Right ventricle myocardium inferior (tissue), 1 donor: ENCODE measurements around the gene CNRIP1. TPM values are rescaled to one million over a fixed set of nuclear protein-coding genes. Genes with fewer than 3 reads are reported as not detected.

ENCODE experiments used
- total RNA-seq: library from RNA; stranded (reverse); fragmentation: NEBNext Ultra II Directional; extraction: Animal tissue kit (Norgen Biotek cat#: 25700); gene quantifications from one replicate; pipeline ENCODE4 v1.2.1, GENCODE V29; 2021
- donor health status: DM: no; HTN: yes; CAD: no; lungs with severe emphysema.

The CNRIP1 gene
- total RNA-seq, 1 donor from 2014 or later, result 12.5 TPM

Other genes with a start within 250 kb of the CNRIP1 start
- 7.1 TPM for gene PNO1, start 162.1 kb downstream of the CNRIP1 start, total RNA-seq
- gene PPP3R1, start 67.4 kb downstream of the CNRIP1 start, total RNA-seq, result 41.6 TPM
- gene PLEK, start 45.3 kb upstream of the CNRIP1 start, total RNA-seq, result 7.2 TPM
- gene FBXO48, start 147.3 kb upstream of the CNRIP1 start, total RNA-seq, result 1.1 TPM
- gene APLF, start 147.6 kb upstream of the CNRIP1 start, total RNA-seq, result 3.8 TPM